H1 (cell line): Measurements from ENCODE around the gene DPY30. TPM values are rescaled to one million over a fixed set of nuclear protein-coding genes. Genes with fewer than 3 reads are reported as not detected.

Experiments
- CTCF ChIA-PET: fragments of 300-600 bp; sonication (Branson Sonifier 250); formaldehyde crosslinking; loops from one replicate; lab custom pipeline; 2021; ENCODE audit not compliant: partially characterized antibody; lab: Charles Lee
- POLR2A ChIA-PET: fragments of 300-600 bp; sonication (Branson Sonifier 250); formaldehyde crosslinking; loops from one replicate; lab custom pipeline; 2021; ENCODE audit warnings: inconsistent platforms; ENCODE audit not compliant: partially characterized antibody; lab: Charles Lee
- DNase-seq, 2 experiments: peaks; one replicate each; pipeline versions ENCODE4 v3.0.0 to v3.0.0-alpha.2; 2010 to 2022; ENCODE audit warnings: low spot score in 2 of 2, low read depth in 1 of 2, mixed read lengths in 1 of 2
- FAIRE-seq: peaks from 2 replicates; lab custom pipeline; 2011; peaks lifted over from hg19 to GRCh38; lab: Jason Lieb, UNC
- H2AFZ ChIP-seq: 2 replicates; pipeline ENCODE4 v1.8.1; 2012; ENCODE audit warnings: low read length, inconsistent platforms
- H2AK5ac ChIP-seq: 2 replicates; pipeline ENCODE4 v1.6.1; 2013; ENCODE audit warnings: low read depth, low read length
- H2BK120ac ChIP-seq: replicated peaks from 2 replicates; pipeline ENCODE3; 2013; ENCODE audit warnings: low read depth, low read length, inconsistent platforms
- H2BK12ac ChIP-seq: 2 replicates; pipeline ENCODE4 v1.6.1; 2013; ENCODE audit warnings: low read depth, low read length
- H2BK15ac ChIP-seq: 2 replicates; pipeline ENCODE4 v1.6.1; 2013; ENCODE audit warnings: low read length
- H2BK20ac ChIP-seq: 2 replicates; pipeline ENCODE4 v1.6.1; 2013; ENCODE audit warnings: low read length
- H2BK5ac ChIP-seq: 2 replicates; pipeline ENCODE4 v1.6.1; 2013; ENCODE audit warnings: low read depth, low read length
- H3K14ac ChIP-seq: 2 replicates; pipeline ENCODE4 v1.6.1; 2013; ENCODE audit warnings: inconsistent platforms; ENCODE audit not compliant: insufficient read length
- H3K18ac ChIP-seq: 2 replicates; pipeline ENCODE4 v1.6.1; 2013; ENCODE audit warnings: low read length; ENCODE audit errors: extremely low read depth
- H3K23ac ChIP-seq: 2 replicates; pipeline ENCODE4 v1.6.1; 2013; ENCODE audit warnings: inconsistent platforms; ENCODE audit not compliant: insufficient read length
- H3K23me2 ChIP-seq: 2 replicates; pipeline ENCODE4 v1.6.1; 2013; ENCODE audit warnings: low read depth, low read length
- H3K27ac ChIP-seq: 2 replicates; pipeline ENCODE4 v1.6.1; 2011; ENCODE audit warnings: low read depth, low read length, inconsistent platforms
- H3K27me3 ChIP-seq, 4 experiments: replicated peaks in 1 of 4; 1 replicate in 1 of 4; 2 replicates in 3 of 4; pipeline versions ENCODE4 v1.6.1 to v1.8.1; 2011 to 2013; ENCODE audit warnings: low read length in 3 of 4, mild to moderate bottlenecking in 3 of 4, inconsistent platforms in 2 of 4, mixed read lengths in 2 of 4, moderate library complexity in 1 of 4; ENCODE audit not compliant: control insufficient read depth in 3 of 4, insufficient read depth in 3 of 4; ENCODE audit errors: extremely low read depth in 1 of 4
- H3K36me3 ChIP-seq, 4 experiments: 2 replicates each; pipeline versions ENCODE4 v1.6.1 to v1.8.1; 2011 to 2013; ENCODE audit warnings: mild to moderate bottlenecking in 4 of 4, low read length in 3 of 4, moderate library complexity in 2 of 4, control low read depth in 1 of 4, inconsistent platforms in 1 of 4; ENCODE audit not compliant: insufficient read depth in 4 of 4, control insufficient read depth in 2 of 4
- H3K4ac ChIP-seq: replicated peaks from 2 replicates; pipeline ENCODE3; 2013; ENCODE audit warnings: low read length, low read depth, mixed read lengths, inconsistent platforms; ENCODE audit not compliant: insufficient read length
- H3K4me1 ChIP-seq, 4 experiments: replicated peaks in 1 of 4; 1 replicate in 1 of 4; 2 replicates in 3 of 4; pipeline versions ENCODE4 v1.6.1 to v1.8.1; 2011 to 2013; ENCODE audit warnings: low read length in 3 of 4, inconsistent platforms in 2 of 4, mixed read lengths in 1 of 4; ENCODE audit not compliant: insufficient read depth in 4 of 4, control insufficient read depth in 3 of 4
- H3K4me2 ChIP-seq, 2 experiments: 2 replicates each; pipeline versions ENCODE4 v1.6.1 to v1.8.1; 2011 to 2013; ENCODE audit warnings: low read depth in 2 of 2, low read length in 2 of 2, control low read depth in 1 of 2, inconsistent platforms in 1 of 2, mild to moderate bottlenecking in 1 of 2; ENCODE audit not compliant: insufficient read depth in 1 of 2
- H3K4me3 ChIP-seq, 4 experiments: fragments of 200-600, 300-600 bp in 1 of 4; sonication (generic), shearing (Covaris generic), sonication (Bioruptor Twin) in 1 of 4; 2 replicates each; pipeline versions ENCODE4 v1.5.1 to v1.8.1; 2011 to 2016; ENCODE audit warnings: low read length in 4 of 4, low read depth in 3 of 4, control low read depth in 2 of 4, inconsistent platforms in 2 of 4, mild to moderate bottlenecking in 2 of 4, mixed read lengths in 1 of 4, moderate library complexity in 1 of 4; ENCODE audit not compliant: insufficient read depth in 2 of 4; ENCODE audit errors: extremely low read depth in 1 of 4
- H3K56ac ChIP-seq: replicated peaks from 2 replicates; pipeline ENCODE3; 2013; ENCODE audit warnings: low read depth, mild to moderate bottlenecking, mixed read lengths, low read length, inconsistent platforms; ENCODE audit not compliant: insufficient read length
- H3K79me1 ChIP-seq: 2 replicates; pipeline ENCODE4 v1.6.1; 2013; ENCODE audit warnings: low read depth, low read length, control low read depth
- H3K79me2 ChIP-seq, 2 experiments: 2 replicates each; pipeline versions ENCODE4 v1.6.1 to v1.8.1; 2012 to 2013; ENCODE audit warnings: low read length in 2 of 2, mild to moderate bottlenecking in 2 of 2, inconsistent platforms in 1 of 2; ENCODE audit not compliant: insufficient read depth in 2 of 2, control insufficient read depth in 1 of 2
- H3K9ac ChIP-seq, 4 experiments: replicated peaks in 1 of 4; 1 replicate in 1 of 4; 2 replicates in 3 of 4; pipeline versions ENCODE4 v1.6.1 to v1.8.1; 2011 to 2013; ENCODE audit warnings: low read depth in 3 of 4, low read length in 3 of 4, control low read depth in 2 of 4, mild to moderate bottlenecking in 2 of 4, moderate library complexity in 2 of 4, inconsistent platforms in 1 of 4; ENCODE audit errors: extremely low read depth in 1 of 4
- H3K9me3 ChIP-seq, 2 experiments: 2 replicates each; pipeline versions ENCODE4 v1.6.1 to v1.8.1; 2012 to 2013; ENCODE audit warnings: mild to moderate bottlenecking in 2 of 2, moderate library complexity in 2 of 2, control low read depth in 1 of 2, inconsistent platforms in 1 of 2, low read depth in 1 of 2, low read length in 1 of 2, mixed read lengths in 1 of 2; ENCODE audit not compliant: insufficient read depth in 2 of 2
- H4K20me1 ChIP-seq, 2 experiments: replicated peaks in 1 of 2; 2 replicates each; pipeline versions ENCODE3 to v1.8.1; 2011 to 2013; ENCODE audit warnings: inconsistent platforms in 2 of 2, low read length in 2 of 2, mild to moderate bottlenecking in 1 of 2; ENCODE audit not compliant: insufficient read depth in 2 of 2, control insufficient read depth in 1 of 2
- H4K5ac ChIP-seq: 2 replicates; pipeline ENCODE4 v1.6.1; 2013; ENCODE audit warnings: low read length, low read depth, mixed read lengths, inconsistent platforms; ENCODE audit not compliant: insufficient read length
- H4K8ac ChIP-seq: 2 replicates; pipeline ENCODE4 v1.8.0; 2013; ENCODE audit warnings: mild to moderate bottlenecking, moderate library complexity, low read length, inconsistent platforms; ENCODE audit not compliant: insufficient read depth; ENCODE audit errors: extremely low read depth
- H4K91ac ChIP-seq: replicated peaks from 2 replicates; pipeline ENCODE3; 2013; ENCODE audit warnings: low read length, mixed read lengths, inconsistent platforms; ENCODE audit not compliant: insufficient read length
- CBX8 ChIP-seq: fragments of 300-800, 300-1000 bp; sonication (generic); IDR thresholded peaks from 2 replicates; pipeline ENCODE4 v1.7.1; 2016; ENCODE audit warnings: low read depth, low read length, borderline replicate concordance
- CHD2 ChIP-seq: IDR thresholded peaks from 2 replicates; pipeline ENCODE4 v1.6.1; 2012; ENCODE audit warnings: low read length, improper control_type of control experiment
- POLR2AphosphoS5 ChIP-seq: IDR thresholded peaks from 2 replicates; pipeline ENCODE4 v1.6.1; 2011; ENCODE audit warnings: low read depth, low read length
- SUZ12 ChIP-seq: fragments of 200-600 bp; sonication (generic); IDR thresholded peaks from 2 replicates; pipeline ENCODE4 v1.6.1; 2012; ENCODE audit warnings: mild to moderate bottlenecking, inconsistent platforms, low read length, moderate library complexity, mixed read lengths
- TAF7 ChIP-seq: optimal IDR thresholded peaks from 2 replicates; pipeline ENCODE3; 2011; ENCODE audit warnings: low read depth, mild to moderate bottlenecking, inconsistent platforms, low read length, moderate library complexity, borderline replicate concordance
- USF2 ChIP-seq: IDR thresholded peaks from 2 replicates; pipeline ENCODE4 v1.6.1; 2011; ENCODE audit warnings: low read length, improper control_type of control experiment
- WGBS, 2 experiments: shearing (Covaris generic) in 1 of 2; methylation state at CpG; one replicate each; pipeline versions ENCODE4 v1.1.6 to v1.1.7; 2013 to 2015; ENCODE audit warnings: low lambda C conversion rate in 2 of 2, mixed read lengths in 2 of 2, inconsistent platforms in 1 of 2, low coverage in 1 of 2, missing lambda C conversion rate in 1 of 2; ENCODE audit not compliant: insufficient replicate concordance in 2 of 2, insufficient coverage in 1 of 2, insufficient read length in 1 of 2; ENCODE audit errors: extremely low coverage in 1 of 2, missing lambda C conversion rate in 1 of 2; 5-methylcytosine and 5-hydroxymethylcytosine counted together
- long read RNA-seq, 2 experiments: library from RNA in 1 of 2; library from capped mRNA in 1 of 2; stranded (forward); transcript quantifications; one replicate each; pipeline ENCODE4 v2.0.0, GENCODE V29; 2021; ENCODE audit warnings: inconsistent platforms in 1 of 2
- polyA minus RNA-seq, 3 experiments: library from RNA; depleted of rRNA, polyadenylated mRNA; stranded (reverse); fragments of >200 nt; gene quantifications; 1 replicate in 2 of 3; 2 replicates in 1 of 3; pipeline ENCODE4 v1.2.3, GENCODE V29; 2011
- polyA plus RNA-seq, 7 experiments: library from polyadenylated mRNA; depleted of rRNA in 3 of 7; stranded (reverse) in 5 of 7; unstranded in 2 of 7; fragments of >200 nt in 5 of 7; fragments of 200-250 nt in 2 of 7; gene quantifications; 1 replicate in 5 of 7; 2 replicates in 1 of 7; 4 replicates in 1 of 7; pipeline versions ENCODE4 v1.2.1 to v1.2.3, GENCODE V29; 2011 to 2013; ENCODE audit warnings: missing spikeins in 2 of 7, mixed read lengths in 2 of 7
- total RNA-seq: library from RNA; stranded (reverse); fragmentation: NEBNext Ultra II Directional; extraction: Animal tissue kit (Norgen Biotek cat#: 25700); gene quantifications from 2 replicates; pipeline ENCODE4 v1.2.1, GENCODE V29; 2021

The DPY30 gene
- 150 and 157 TPM in 2 replicates for total RNA-seq
- polyA plus RNA-seq (2011; rRNA removed), result 97.0 and 139 TPM in 2 replicates
- polyA plus RNA-seq (2011; cell fraction: cytosol; rRNA removed), result 196 TPM
- 31.1 TPM for polyA plus RNA-seq (2011; cell fraction: nucleus; rRNA removed)
- polyA plus RNA-seq (2012, experiment 1 of 2), result 143 to 182 TPM (median 169 TPM) in 4 replicates
- polyA plus RNA-seq (2012, experiment 2 of 2), result 64.4 TPM
- 166 TPM for polyA plus RNA-seq (2013, experiment 1 of 2)
- polyA plus RNA-seq (2013, experiment 2 of 2), result 159 TPM
- 36.9 and 43.5 TPM in 2 replicates for polyA minus RNA-seq (2011; rRNA and poly(A)+ RNA removed)
- polyA minus RNA-seq (2011; cell fraction: cytosol; rRNA and poly(A)+ RNA removed), result 46.8 TPM
- 26.7 TPM for polyA minus RNA-seq (2011; cell fraction: nucleus; rRNA and poly(A)+ RNA removed)
- long read RNA-seq, experiment 1, transcript DPY30-202 (5 exons, 708 nt), result major isoform, 83 of 160 reads
- long read RNA-seq, experiment 1, transcript DPY30-201 (5 exons, 631 nt), result minor isoform, 14 of 160 reads
- long read RNA-seq, experiment 1, partial matches to known transcripts, result 44 of 160 reads
- long read RNA-seq, experiment 1, other reads (novel, unspliced or antisense), result 16 of 160 reads
- long read RNA-seq, experiment 2, transcript DPY30-201 (5 exons, 631 nt), result minor isoform, 8 of 88 reads
- long read RNA-seq, experiment 2, transcript DPY30-202 (5 exons, 708 nt), result major isoform, 19 of 88 reads
- long read RNA-seq, experiment 2, partial matches to known transcripts, result 51 of 88 reads
- long read RNA-seq, experiment 2, other reads (novel, unspliced or antisense), result 9 of 88 reads

- peak within 1 kb of the TSS; percentile 86 for H4K5ac ChIP-seq
- peak within 1 kb of the TSS; percentile 79 for H3K14ac ChIP-seq
- no peak within 1 kb of the TSS; the same call in 1 of the 2 replicates for H2BK12ac ChIP-seq
- H3K4me3 ChIP-seq, result peak within 1 kb of the TSS; percentile 70 to 89 (median 82)
- H2AK5ac ChIP-seq, result no peak within 1 kb of the TSS
- H4K91ac ChIP-seq, result peak within 1 kb of the TSS; percentile 89
- peak within 1 kb of the TSS; percentile 83 for H2BK5ac ChIP-seq
- peak within 1 kb of the TSS; percentile 56 for H3K56ac ChIP-seq
- ChIA-PET POLR2A (interaction anchor here (0.8 to 6.2 kb wide), 22 partner anchors 8 to 126 kb away, joined by 3 to 60 read pairs (median 6); partner anchors contain the start of genes MEMO1, SLC30A6 and SPAST), CTCF (interaction anchor here (2.3 kb wide), 1 partner anchor 23 kb away, joined by 13 read pairs; the partner anchor contains the start of gene SPAST)
- peak within 1 kb of the TSS; percentile 78 for H2AFZ ChIP-seq
- H3K4me1 ChIP-seq, result no peaks in the 10 kb centered on the region; a peak in 1 of 7 replicates
- H4K8ac ChIP-seq, result peak within 1 kb of the TSS; percentile 99
- H4K20me1 ChIP-seq, result no peaks in the 10 kb centered on the region
- FAIRE-seq, result no peak
- H3K79me2 ChIP-seq, result peaks cover 3 to 32% of the 10 kb centered on the region in 2 experiments; a peak in 3 of 4 replicates
- no peaks in the 10 kb centered on the region for H3K9me3 ChIP-seq
- H2BK15ac ChIP-seq, result no peak within 1 kb of the TSS
- H3K4ac ChIP-seq, result no peak within 1 kb of the TSS
- 3% methylated on average over 33 of the region's 43 CpGs; no CpG with 5 or more reads in 1 of the 2 experiments for WGBS, 2 experiments
- peaks cover 2% of the 10 kb centered on the region for H3K79me1 ChIP-seq
- DNase-seq, result peak; percentile 85 to 94
- H3K36me3 ChIP-seq, result peaks cover 0 to 20% (median 0%) of the 10 kb centered on the region in 4 experiments; a peak in 3 of 8 replicates
- H3K18ac ChIP-seq, result peak within 1 kb of the TSS; percentile 76
- H3K23me2 ChIP-seq, result peaks cover 5% of the 10 kb centered on the region
- H2BK20ac ChIP-seq, result no peak within 1 kb of the TSS
- H2BK120ac ChIP-seq, result no peak within 1 kb of the TSS
- H3K4me2 ChIP-seq, result peak within 1 kb of the TSS; percentile 71 to 90
- no peaks in the 10 kb centered on the region for H3K27me3 ChIP-seq
- H3K27ac ChIP-seq, result peak within 1 kb of the TSS; percentile 84
- H3K23ac ChIP-seq, result no peak within 1 kb of the TSS
- H3K9ac ChIP-seq, result peak within 1 kb of the TSS; percentile 85 to 99 (median 89)
- peak; percentile 93 for TF ChIP-seq TAF7
- no peak for TF ChIP-seq SUZ12
- peak; percentile 99 for TF ChIP-seq POLR2AphosphoS5
- no peak for TF ChIP-seq USF2
- no peak for TF ChIP-seq CBX8
- TF ChIP-seq CHD2, result no peak; the same call in 1 of the 2 replicates
Observed at GRCh38 chr2:32039447-32040219, at the start of gene DPY30. TSS of gene DPY30 (minus strand) at chr2:32039805. CDS start at chr2:32039456, 349 bp downstream.
